ENCODE data around the gene SPTB.

SPTB gene

GRCh38 chr14:64768401-64769095 lies 111.2 kb downstream of the SPTB start:
- in situ Hi-C loops (cut with MboI; ENCODE audit: low sequenced_read_pairs), result no loop called here

GRCh38 chr14:64767215-64767964 lies 112.3 kb downstream of the SPTB start:
- in situ Hi-C loops (cut with MboI; ENCODE audit: low sequenced_read_pairs), result no loop called here

- in situ Hi-C loops (cut with MboI; ENCODE audit: low sequenced_read_pairs), result no loop called here
These were observed 113.1 kb downstream of the SPTB start for GRCh38 chr14:64766430-64767151.

DNA sequence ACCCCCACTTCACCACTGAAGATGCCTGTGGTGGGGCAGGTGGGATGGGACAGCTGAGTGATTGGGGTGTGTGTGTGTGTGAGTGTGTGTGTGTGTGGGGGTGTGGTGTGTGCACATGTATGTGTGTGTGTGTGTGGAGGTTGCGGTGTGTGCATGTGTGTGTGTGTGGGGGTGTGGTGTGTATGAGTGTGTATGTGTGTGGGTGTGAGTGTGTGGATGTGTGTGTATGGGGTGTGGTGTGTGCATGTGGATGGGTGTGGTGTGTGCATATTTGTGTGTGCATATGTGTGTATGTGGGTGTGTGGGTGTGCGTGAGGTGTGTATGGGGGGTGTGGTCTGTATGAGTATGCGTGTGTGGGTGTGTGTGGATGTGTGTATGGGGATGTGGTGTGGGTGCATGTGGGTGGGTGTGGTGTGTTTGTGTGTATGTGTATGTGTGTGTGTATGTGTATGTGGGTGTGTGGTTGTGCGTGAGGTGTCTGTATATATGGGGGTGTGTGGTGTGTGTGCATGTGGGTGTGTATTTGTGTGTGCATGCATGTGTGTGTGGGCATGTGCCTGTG lies 113.9 kb downstream of the SPTB start:
- in situ Hi-C loops (cut with MboI; ENCODE audit: low sequenced_read_pairs), result no loop called here

- in situ Hi-C loops (cut with MboI; ENCODE audit: low sequenced_read_pairs), result no loop called here
These were observed 114.8 kb downstream of the SPTB start for GRCh38 chr14:64764641-64765520.

DNA sequence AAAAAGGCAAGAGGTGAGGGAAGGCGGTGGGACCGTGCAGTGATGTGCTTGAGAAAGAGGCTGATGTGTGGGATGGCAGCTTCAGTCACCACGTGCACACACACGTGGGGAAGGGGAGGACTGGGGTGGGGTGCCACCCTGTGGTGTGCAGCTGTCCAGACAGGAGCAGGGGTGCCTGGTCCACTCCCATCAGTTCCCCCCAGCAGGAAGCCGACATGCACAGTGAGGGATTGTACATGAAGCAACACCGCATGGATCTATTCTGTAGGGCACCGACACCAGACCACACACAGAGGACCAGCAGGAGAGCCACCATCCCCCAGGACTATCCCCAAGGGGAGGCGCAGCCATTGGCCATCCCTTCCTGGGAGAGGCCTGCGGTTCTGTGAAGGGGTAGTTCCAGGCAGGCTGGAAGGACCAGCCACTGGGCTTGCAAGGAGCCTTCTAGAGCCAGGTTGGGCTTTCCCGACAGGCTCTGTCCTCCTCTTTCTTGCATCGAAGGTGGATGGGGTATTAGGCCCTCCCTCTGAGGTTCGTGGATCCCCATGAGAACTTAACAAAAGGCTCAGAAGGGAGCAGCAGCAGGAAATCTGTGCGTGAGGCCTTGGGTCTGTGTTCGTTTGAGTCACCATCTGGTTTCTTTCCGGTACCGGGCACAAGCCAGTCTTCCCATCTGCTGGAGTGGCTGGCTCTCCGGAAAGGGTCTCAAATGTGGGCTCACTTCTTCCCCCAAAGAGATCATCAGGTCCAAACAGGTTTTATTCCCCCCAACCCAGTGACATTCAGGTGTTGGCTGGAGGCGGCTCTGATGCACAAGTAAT lies 115.7 kb downstream of the SPTB start:
- in situ Hi-C loops (cut with MboI; ENCODE audit: low sequenced_read_pairs), result no loop called here

DNA sequence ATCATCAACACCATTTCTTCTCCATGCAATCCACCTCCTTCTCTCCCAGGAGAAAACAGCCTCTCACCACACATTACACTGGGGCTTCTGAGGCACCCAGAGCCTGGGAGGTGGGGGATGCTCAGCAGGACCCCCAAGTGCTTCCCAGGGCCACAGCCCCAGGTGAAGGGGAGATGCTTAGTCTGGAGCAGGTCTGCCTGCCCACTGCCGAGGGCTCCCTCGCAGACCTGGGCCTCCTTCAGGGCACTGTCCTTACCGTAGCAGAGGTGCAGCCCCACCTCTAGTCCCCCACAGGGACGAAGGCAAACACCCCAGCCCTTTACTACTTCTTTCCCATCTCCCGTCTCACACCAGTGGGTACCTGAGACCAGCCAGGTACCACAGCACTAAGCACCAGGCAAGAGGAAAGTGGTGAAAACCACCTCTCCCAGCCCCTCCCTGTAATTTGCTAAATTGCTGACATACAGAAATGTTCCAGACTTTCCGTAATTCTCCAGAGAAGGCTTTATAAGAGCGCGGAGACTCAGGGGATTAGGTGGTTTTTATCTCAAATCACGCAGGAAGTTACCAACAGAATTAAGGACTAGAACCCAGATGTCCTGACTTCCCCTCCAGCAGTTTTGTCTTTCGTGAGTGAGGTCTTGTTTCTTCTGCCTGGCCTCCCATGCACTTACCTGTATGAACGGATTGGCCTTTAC lies 116.5 kb downstream of the SPTB start:
- in situ Hi-C loops (cut with MboI; ENCODE audit: low sequenced_read_pairs), result no loop called here

DNA sequence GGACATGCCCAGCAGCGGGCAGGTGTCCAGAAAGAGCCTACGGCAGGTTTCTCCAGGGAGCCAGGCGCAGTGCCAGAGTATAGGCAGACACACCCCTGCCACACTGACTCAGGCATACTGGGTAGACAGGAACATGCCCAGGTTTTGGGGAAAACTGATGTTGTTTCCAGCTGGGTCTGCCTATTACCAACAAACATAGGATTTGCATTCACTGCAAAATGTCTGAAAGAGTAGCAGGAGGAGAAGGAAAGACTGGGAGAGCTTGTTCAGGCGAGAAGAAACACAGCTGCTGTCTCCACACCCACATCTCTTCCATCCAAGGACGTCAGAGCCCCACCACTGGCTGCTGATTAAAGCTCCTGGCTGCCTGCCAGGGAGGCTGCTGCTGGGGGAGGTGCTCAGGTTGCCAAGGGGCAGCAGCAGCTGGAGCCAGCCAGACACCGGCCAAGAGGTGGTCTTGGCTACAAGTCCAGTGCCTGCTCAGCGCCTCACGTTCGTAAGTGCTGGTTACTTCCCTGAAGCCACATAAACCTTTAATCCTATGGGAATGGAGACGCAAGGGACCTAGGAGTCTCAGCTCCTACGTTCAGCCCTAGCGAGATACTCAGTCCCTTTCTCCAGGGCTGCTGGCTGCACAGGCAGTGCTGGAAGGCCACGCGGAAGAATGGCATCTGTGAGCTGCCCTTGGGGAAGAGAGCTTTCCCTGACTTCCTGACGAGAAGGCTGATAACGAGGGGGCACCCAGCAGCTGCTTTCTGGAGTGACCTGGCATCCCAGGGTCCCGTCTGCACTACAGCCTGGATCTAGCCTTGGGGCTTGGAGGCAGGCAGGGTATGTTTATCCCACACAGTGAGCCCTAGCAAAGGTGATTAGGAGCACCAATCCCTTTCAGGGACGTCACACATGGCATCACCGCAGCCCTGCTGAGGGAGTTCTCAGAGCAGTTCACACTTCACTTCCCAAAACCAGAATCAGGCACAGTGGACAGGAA lies 117.4 kb downstream of the SPTB start:
- in situ Hi-C loops (cut with MboI; ENCODE audit: low sequenced_read_pairs), result no loop called here

DNA sequence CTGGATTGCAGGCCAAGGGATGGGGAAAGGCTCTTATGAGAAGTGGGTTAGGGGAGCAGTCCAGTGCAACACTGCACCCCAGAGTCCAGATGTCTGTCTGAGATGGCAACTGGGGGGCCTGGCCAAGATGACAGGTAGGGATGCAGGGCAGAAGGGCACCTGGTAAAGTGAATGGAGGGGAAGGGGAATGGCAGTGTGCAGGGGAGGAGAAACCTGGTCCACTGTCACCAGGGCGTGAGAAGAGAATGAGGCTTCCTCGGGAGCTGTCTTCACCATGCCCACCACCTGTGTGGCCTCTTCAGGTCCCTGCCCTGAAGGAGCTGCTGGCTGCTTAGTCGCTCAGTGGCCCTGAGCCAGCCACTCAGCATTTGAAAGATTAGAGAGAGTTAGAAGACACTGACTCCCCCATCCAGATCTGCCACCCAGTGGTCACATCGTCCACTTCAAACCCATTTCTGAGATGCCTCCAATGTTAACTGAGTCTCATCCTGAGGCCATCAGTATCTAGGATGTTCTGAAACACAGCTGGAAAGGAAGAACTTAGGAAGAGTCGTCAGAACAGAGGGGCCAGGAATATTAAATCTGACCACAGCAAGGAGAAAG lies 118.2 kb downstream of the SPTB start:
- in situ Hi-C loops (cut with MboI; ENCODE audit: low sequenced_read_pairs), result no loop called here

DNA sequence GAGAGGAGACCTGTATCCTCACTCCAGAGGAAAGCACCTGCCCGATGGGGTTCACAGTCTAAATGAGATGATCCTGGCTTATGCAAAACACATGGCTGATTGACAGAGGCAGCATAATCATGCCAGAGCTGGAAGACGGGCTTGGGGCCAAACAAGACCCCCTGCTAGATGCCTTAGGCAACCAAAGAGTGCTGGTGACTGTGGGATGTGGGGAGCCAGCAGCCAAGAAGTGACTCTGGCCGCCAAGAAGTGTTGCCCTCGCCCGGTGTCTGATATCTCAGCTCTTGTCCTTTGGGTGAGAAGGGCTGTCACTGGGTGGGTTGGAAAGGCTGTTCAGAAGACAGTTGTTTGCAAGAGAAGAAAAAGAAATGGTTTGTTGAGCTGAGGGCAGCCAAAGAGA lies 118.8 kb downstream of the SPTB start:
- in situ Hi-C loops (cut with MboI; ENCODE audit: low sequenced_read_pairs), result no loop called here

DNA sequence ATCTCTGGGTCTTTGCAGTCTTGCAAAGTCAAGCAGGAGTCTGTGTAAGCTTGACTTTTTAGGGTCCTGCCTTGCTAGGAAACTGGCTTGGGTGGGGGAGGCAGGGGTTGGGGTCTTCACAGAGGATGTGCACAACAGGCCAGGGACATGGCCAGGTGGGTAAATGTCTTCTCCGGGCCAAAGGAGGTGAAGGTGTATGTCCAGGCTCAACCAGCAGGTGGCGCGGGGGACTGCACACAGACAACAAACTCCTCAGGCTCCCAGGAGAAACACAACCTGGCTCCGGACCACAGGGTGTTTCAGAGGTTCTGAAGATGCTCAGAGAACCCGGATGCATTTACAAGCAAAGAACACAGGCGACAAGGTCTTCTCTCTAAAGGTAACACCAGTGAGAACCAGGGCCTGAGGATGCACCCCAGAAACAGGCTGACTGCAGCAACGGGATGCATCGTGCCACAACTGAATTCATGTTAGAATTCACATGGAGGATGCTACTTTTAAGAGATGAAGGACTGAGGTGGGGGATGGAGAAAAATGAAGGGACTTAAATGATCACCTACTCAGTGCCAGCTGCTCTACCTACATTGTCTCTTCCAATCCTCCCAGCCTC lies 119.5 kb downstream of the SPTB start:
- in situ Hi-C loops (cut with MboI; ENCODE audit: low sequenced_read_pairs), result no loop called here

GRCh38 chr14:64759555-64759938 lies 120.2 kb downstream of the SPTB start:
- in situ Hi-C loops (cut with MboI; ENCODE audit: low sequenced_read_pairs), result no loop called here

- in situ Hi-C loops (cut with MboI; ENCODE audit: low sequenced_read_pairs), result no loop called here
These were observed 120.8 kb downstream of the SPTB start for GRCh38 chr14:64758691-64759554.

DNA sequence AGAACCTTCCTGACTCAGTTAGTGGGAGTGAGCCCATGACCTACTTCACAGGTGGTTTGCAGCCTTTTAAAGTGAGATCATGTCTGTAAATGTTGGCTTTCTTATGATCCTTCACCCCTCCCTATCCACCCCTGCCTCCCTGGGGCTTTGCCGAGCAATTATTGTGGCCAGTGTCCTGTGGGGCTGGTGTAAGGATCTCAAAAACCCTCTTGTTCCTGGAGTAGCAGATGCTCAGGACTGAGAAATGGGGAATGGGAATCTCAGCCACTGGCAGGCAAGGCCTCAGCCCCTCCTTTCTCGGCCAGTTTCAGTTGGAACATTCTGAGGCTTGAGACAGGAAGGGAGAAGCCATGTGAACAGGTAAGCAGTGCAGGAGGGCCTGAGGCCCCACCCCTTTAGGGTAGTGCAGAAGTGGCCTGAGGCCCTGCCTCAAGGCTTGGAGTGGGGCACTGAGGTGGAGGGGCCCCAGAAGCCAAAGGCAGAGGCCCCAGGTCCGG lies 121.6 kb downstream of the SPTB start:
- in situ Hi-C loops (cut with MboI; ENCODE audit: low sequenced_read_pairs), result no loop called here

DNA sequence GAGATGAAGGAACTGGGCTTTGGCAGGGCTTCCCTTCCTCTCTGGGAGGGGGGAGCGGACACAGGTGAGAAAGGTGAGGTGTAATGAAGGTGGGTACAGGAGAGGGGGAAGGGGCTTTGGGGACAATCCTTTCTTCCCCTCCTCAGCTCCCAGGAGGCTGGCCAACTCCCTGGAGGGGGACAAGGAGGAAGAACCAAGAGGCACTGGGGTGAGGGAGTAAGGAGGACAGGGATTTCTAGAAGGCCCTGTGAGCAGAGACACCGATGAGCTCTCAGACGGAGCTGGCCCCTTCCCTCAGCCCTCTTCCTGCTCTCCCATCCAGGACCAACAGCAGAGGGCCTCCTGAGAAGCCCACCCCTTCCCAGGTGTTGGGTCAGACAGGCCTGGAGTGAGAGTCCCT lies 122.1 kb downstream of the SPTB start:
- in situ Hi-C loops (cut with MboI; ENCODE audit: low sequenced_read_pairs), result no loop called here

DNA sequence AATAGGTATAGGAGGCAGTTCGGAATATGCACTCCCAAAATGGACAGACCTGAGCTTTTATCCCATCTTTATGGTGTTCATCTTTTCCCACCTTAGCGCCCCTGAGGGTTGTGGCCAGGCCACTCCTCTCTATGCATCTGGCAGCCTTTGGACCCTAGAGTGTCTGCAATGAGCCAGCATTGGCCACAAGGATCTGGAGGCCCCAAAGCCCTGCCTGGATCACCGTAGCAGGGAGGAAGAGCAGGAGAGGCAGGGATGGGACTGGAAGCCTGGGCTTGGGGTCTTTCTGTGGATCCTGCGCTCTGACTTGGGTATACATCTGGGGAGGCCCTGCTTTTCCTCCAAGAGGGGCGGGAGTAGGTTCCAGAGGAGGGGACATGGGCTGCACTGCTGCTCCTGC lies 123.0 kb downstream of the SPTB start:
- in situ Hi-C loops (cut with MboI; ENCODE audit: low sequenced_read_pairs), result no loop called here
